ENCODE results near the gene TIMM10B.

- TF ChIP-seq ZNF274 (IDR thresholded peaks at IDR 0.05; ENCODE audit: low read depth, low read length) (no peak), YY1 (IDR thresholded peaks at IDR 0.05; ENCODE audit: insufficient read depth, insufficient read length) (no peak)
Observed at GRCh38 chr11:6485661-6486060, 4.4 kb downstream of the TIMM10B start.

Measured in NT2/D1 (cell line).